Fibroblast of lung (primary cell): ENCODE data around the gene SMARCA2.

ENCODE experiments used
- EZH2 ChIP-seq: IDR thresholded peaks from 2 replicates; pipeline ENCODE4 v1.5.1; 2012; ENCODE audit warnings: low read length, control low read depth, mild to moderate bottlenecking; ENCODE audit errors: missing control alignments
- TF ChIP-seq, protein P1 (sequence below), 2 donors: IDR thresholded peaks in 1 of 2; conservative IDR thresholded peaks in 1 of 2; 1 replicate in 1 of 2; 2 replicates in 1 of 2; pipeline ENCODE4 v1.5.1; 2011 to 2012; ENCODE audit warnings: low read length in 2 of 2, control low read depth in 1 of 2, inconsistent platforms in 1 of 2, low read depth in 1 of 2, mild to moderate bottlenecking in 1 of 2

DNA sequence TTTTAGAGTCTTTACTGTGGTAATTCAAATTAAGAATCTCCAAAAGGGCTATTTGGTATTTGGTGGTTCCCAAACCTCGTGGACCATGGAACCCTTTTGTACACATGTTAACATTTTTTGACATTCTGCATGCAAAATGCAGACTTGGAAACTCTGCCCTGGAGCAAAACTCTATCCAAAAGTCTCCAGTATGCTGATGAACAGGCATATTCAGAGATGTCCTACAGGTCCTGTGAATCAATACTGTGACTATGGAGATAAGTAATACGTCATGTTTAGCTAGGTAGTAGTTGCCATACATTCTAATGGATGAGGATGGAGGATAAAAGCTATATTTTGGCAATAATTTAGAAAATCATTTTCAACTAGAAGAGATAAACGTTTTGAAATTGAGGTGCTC is 218.1 kb downstream of the SMARCA2 start:
- TF ChIP-seq, protein P1, sequence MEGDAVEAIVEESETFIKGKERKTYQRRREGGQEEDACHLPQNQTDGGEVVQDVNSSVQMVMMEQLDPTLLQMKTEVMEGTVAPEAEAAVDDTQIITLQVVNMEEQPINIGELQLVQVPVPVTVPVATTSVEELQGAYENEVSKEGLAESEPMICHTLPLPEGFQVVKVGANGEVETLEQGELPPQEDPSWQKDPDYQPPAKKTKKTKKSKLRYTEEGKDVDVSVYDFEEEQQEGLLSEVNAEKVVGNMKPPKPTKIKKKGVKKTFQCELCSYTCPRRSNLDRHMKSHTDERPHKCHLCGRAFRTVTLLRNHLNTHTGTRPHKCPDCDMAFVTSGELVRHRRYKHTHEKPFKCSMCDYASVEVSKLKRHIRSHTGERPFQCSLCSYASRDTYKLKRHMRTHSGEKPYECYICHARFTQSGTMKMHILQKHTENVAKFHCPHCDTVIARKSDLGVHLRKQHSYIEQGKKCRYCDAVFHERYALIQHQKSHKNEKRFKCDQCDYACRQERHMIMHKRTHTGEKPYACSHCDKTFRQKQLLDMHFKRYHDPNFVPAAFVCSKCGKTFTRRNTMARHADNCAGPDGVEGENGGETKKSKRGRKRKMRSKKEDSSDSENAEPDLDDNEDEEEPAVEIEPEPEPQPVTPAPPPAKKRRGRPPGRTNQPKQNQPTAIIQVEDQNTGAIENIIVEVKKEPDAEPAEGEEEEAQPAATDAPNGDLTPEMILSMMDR (conservative IDR thresholded peaks at IDR 0.05 in 1 of 2, IDR thresholded peaks at IDR 0.05 in 1 of 2; ENCODE audit: low read depth in 1 of 2, low read length in 2 of 2): no peak
- TF ChIP-seq EZH2: no peak
